ENCODE data around the gene SLC9B2.
"Not testable (repeated sequence)": the region's sequence is repeated elsewhere in the genome, so short reads cannot be mapped to it uniquely, and the experiment has no call there.

The SLC9B2 gene

DNA sequence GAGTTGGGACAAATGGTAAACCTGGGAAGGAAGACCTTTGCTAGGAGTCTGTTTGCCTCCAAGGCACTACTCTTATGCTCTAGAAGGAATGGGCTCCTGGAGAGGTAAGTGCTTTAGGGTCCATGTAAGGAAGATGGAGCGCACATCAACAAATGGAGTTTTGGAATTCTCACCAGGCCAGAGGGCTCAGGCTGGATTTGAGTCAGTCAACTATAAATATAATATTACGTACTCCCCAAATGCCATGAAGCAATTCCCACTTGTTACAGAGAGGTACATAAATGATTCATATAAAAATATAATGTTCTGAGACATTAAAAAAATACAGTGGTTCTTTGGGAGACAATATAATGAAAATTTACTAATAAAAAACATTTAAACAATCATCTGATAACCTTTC, 55.4 kb downstream of the SLC9B2 start:
- no peak for DNase-seq (ENCODE audit: low read depth in 2 of 2, low spot score in 1 of 2)

DNA sequence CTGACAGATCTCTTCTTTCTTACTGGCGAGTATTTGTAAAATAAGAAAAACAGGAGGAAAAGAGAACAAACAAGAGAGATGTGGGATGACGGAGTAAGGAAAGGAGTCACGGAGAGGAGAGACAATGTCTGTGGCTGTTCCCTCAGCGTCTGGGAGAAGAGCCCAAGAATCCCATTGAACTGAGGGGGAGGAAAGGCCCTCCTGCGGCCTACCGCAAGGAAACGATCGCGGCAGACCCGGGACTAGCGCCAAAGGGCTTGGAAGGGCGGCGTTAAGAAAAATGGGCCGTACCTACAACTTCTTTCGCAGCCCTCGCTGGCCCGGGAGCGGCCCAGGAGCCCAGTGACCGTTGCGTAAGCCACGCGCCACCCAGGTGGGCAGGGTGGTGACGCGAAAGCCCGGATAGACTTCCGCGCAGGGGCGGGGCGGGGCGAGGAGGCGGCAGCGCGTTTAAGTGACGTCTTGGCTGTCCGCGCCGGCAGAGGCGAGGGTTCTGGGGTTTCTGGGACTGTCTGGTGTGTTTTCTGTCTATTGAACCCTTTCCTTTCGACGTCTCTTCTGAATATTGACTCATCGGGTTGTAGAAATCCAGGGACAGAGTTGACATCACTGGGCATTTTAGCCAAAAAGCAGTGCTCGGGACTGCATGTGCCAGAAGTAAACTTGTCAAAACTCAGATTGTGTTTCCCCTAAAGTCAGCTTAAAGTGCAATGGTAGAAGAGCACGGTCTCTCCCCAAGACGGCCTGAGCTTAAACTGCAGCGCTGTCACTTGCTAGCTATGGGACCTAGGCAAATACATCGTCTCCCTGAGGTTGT, 57.0 kb downstream of the SLC9B2 start, which contains the start of gene SLC9B1:
SLC9B1 (minus strand) TSS at position 398 of the 817 bp plus-strand sequence. CDS start 27,994 bp downstream, outside the sequence.
- DNase-seq (ENCODE audit: low read depth in 2 of 2, low spot score in 1 of 2): peak; percentile 87 to 88

GRCh38 chr4:103018391-103019307, 57.9 kb downstream of the SLC9B2 start:
- no peak for DNase-seq (ENCODE audit: low read depth in 2 of 2, low spot score in 1 of 2)

DNA sequence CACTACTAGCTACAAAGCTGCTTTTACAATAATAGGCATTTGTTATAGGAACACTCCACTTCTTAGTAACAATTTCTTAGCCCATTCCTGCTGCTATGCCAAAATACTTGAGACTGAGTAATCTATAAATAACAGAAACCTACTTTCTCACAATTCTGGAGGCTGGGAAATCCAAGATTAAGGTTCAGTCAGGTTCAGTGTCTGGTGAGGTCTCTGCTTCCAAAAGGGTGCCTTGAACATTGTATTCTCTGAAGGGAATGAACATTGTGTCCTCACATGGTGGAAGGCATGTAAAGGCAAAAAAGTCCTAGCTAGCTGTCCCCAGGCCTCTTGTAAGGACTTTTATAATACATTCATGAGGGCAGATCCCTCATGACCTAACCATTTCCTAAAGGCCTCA, 64.0 kb downstream of the SLC9B2 start:
- no peak for DNase-seq (ENCODE audit: low read depth in 2 of 2, low spot score in 1 of 2)

DNA sequence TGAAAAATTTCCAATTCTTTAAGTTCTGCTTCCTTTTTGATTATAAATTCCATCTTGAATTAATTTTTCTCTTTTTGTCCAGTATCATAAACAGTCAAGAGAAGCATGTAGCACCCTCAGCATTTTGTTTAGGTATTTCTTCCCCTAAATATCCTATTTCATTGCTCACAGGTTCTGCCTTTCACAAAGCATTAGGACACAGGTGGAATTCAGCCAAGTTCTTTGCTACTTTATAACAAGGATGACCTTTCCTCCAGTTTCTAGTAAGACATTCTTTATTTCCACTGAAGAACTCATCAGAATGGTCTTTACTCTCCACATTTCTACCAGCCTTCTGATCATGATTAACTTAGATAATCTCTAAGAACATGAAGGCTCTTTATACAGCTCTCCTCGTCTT, 64.5 kb downstream of the SLC9B2 start:
- DNase-seq (ENCODE audit: low read depth in 2 of 2, low spot score in 1 of 2): no peak

DNA sequence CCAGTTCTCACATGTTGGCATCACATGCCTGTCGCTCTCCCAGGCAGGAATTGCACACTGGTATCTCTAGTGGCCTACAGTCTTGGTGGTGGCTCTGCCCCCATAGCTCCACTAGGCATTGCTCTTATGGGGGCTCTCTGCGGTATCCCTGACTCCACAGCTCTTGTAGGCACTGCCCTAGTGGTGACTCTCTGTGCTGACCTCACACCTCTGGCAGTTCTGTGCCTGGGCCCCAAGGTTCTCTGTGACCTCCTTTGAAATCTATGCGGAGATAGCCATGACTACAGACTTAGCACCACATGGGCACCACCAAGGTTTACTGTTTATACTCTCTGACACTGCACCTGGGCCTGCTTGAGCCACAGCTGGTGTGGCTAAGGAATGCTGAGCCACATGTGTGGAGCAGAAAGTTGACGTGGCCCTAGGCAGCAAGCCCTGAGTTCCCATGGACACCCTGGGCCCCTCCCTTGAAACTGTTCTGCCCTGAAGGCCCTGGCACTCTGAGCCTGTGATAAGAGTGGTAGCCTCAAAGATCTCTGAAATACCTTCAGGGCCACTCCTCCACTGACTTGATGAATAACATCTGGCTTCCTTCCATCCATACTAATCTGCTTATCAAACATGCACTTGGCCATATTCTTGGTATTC, 65.1 kb downstream of the SLC9B2 start:
- no peak for DNase-seq (ENCODE audit: low read depth in 2 of 2, low spot score in 1 of 2)

DNA sequence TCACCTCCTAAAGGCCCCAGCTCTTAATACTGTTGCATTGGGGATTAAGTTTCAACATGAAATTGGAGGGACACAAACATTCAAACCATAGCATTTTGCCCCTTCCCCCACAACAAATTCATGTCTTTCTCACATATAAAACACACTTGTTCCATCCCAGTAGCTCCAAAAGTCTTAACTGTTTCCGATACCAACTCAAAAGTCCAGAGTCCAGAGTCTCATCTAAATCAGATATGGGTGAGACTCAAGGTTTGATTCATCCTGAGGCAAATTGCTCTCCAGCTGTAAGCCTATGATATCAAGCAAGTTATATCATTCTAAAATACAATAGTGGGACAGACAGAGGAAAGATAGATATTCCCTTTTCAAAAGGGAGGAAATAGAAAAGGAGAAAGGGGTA, 65.8 kb downstream of the SLC9B2 start:
- DNase-seq (ENCODE audit: low read depth in 2 of 2, low spot score in 1 of 2): no peak

DNA sequence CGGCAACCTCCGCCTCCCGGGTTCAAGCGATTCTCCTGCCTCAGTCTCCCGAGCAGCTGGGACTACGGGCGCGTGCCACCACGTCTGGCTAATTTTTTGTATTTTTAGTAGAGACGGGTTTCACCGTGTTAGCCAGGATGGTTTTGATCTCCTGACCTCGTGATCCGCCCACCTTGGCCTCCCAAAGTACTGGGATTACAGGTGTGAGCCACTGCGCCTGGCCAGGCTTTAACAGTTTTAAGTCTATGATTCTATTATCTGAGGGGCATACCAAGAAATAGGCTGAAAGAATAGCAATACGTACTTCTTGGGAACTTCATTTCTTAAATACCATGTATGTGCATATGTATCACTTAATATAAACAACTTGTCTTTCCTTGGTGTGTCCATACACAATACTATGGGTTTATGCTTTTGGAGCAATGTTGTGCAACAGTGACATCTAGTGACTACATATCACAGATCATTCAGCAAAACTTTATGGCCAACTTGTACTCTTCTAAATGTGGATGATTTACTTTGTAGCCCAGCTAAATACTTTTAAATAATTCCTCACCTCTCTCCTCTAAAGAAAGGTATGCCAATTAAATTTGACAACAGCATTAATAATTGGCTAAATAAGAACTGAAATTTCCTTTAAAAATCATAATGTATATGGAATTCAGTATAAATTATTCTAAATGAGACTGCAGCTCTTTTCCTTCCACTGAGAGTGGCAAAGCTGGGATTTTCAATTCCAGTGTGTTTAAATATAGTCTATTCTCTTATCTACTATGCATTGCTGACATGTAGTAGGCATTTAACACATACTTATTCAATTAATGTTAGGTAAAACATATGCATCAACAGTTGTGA, 67.5 kb downstream of the SLC9B2 start:
- no peak for DNase-seq (ENCODE audit: low read depth in 2 of 2, low spot score in 1 of 2)

DNA sequence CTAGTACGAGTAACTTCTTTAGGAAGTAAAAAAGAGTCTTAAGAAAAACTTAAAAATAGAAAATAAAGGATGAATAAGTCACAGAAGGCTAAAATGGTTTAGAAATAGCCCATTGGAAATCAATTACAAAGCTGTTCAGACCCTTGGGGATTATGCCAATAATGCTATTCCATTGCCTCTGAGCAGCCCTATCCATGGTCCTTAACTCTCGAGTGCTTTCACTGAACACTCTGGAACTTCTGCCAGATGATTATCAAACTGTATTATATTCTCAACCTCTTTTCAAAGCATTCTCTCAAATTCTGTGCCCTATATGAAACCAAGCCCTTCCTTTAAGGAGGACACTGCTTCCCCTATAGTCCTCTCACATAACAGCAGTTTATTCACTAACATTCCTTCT, 74.0 kb downstream of the SLC9B2 start:
- no peak for DNase-seq (ENCODE audit: low read depth in 2 of 2, low spot score in 1 of 2)

GRCh38 chr4:102994803-102995202, 81.8 kb downstream of the SLC9B2 start:
- DNase-seq (ENCODE audit: low read depth in 2 of 2, low spot score in 1 of 2): no peak

DNA sequence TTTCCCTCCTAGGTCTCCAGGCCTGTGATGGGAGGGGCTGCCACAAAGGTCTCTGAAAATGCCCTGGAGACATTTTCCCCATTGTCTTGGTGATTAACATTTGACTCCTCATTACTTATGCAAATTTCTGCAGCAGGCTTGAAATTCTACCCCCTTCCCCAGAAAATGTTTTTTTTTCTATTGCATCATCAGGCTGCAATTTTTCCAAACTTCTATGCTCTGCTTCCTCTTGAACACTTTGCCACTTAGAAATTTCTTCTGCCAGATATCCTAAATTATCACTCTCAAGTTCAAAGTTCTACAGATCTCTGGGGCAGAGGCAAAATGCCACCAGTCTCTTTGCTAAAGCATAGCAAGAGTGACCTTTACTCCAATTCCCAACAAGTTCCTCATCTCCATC, 82.6 kb downstream of the SLC9B2 start:
- not testable (repeated sequence) for DNase-seq (ENCODE audit: low read depth in 2 of 2, low spot score in 1 of 2)

DNA sequence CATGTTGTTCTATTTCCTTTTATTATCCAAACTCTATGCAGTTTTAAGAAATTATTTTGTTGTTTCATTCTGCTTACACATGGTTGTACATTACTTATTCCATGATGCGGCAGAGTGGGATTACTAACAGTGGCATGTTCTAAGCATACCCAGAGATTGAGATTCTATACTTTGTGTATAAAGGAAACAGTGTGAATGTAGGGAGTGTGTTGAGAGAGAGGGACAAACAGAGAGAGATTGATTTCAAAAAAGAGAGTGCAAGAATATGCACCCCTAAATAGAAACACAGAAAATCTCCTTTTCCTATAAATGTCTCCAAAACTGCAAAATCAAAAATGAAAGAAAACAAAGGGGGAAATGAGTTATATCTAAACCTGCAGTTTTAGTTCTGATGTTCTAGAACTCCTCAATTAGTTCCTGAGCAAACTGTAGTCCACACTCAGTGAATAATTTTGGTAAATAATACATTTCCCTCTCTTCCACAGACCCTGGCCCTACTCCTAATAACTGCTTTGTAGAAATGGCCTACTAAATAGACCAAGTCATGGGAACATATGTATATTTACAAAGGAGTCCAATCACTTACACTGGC, 88.0 kb downstream of the SLC9B2 start:
- DNase-seq (ENCODE audit: low read depth in 2 of 2, low spot score in 1 of 2): no peak

DNA sequence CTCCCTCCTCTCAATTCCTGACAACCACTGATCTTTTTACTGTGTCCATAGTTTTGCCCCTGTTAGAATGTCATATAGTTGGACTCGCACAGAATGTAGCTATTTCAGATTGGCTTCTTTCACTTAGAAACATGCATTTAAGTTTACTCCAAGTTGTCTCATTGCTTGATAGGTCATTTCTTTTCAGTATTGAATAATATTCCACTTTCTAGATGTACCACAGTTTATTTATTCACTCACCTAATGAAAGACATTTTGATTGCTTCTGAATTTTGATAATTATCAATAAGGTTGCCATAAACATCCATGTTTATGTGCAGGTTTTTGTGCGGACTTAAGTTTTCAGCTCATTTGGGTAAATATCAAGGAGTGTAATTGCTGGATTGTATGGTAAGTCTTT, 95.6 kb downstream of the SLC9B2 start:
- no peak for DNase-seq (ENCODE audit: low read depth in 2 of 2, low spot score in 1 of 2)
